Colonic mucosa (tissue), 4 donors: ENCODE measurements around the gene ZCCHC7. TPM values are rescaled to one million over a fixed set of nuclear protein-coding genes. Genes with fewer than 3 reads are reported as not detected.

Experiments used
- DNase-seq: peaks from one replicate; pipeline ENCODE4 v3.0.0-alpha.2; 2020
- H3K27ac ChIP-seq: fragments of 200-600 bp; one replicate; pipeline ENCODE4 v1.8.0; 2021
- H3K27me3 ChIP-seq: fragments of 200-600 bp; one replicate; pipeline ENCODE4 v1.8.0; 2021
- H3K36me3 ChIP-seq: fragments of 200-600 bp; one replicate; pipeline ENCODE4 v1.8.0; 2021
- H3K4me1 ChIP-seq: fragments of 200-600 bp; one replicate; pipeline ENCODE4 v1.8.0; 2021; ENCODE audit warnings: mild to moderate bottlenecking
- H3K4me3 ChIP-seq: fragments of 200-600 bp; one replicate; pipeline ENCODE4 v1.8.0; 2021
- H3K9ac ChIP-seq, 2 donors: one replicate each; pipeline ENCODE4 v1.7.0; 2013; ENCODE audit warnings: control low read depth in 2 of 2, low read depth in 2 of 2, low read length in 2 of 2
- H3K9me3 ChIP-seq: fragments of 200-600 bp; one replicate; pipeline ENCODE4 v1.8.0; 2021
- CTCF ChIP-seq: fragments of 200-600 bp; IDR thresholded peaks from one replicate; pipeline ENCODE4 v1.8.0; 2022; ENCODE audit warnings: antibody characterized with exemption, mild to moderate bottlenecking
- intact Hi-C: fragments of 100-400 bp; cut with DNase I; formaldehyde crosslinking; loops from one replicate; pipeline ENCODE4 v1.14.1; 2022
- total RNA-seq, 2 donors: library from RNA; stranded (reverse); fragmentation: NEBNext Ultra II Directional in 1 of 2; extraction: Animal tissue kit (Norgen Biotek cat#: 25700) in 1 of 2; gene quantifications; one replicate each; pipeline ENCODE4 v1.2.1, GENCODE V29; 2021
- donor health status: healthy.
- donor health status: DM: no; HTN: no; CAD: no.
- donor health status: DM: no; HTN: no; CAD: no.

Gene ZCCHC7
- total RNA-seq, 2 donors from 2014 or later = 14.6 to 15.9 TPM

GRCh38 chr9:37329576-37329975, 209.2 kb downstream of the ZCCHC7 start:
- Histone ChIP-seq H3K4me3 (no peak overlapping the region), H3K4me1 (peaks cover 4% of the 10 kb centered on the region), H3K9me3 (no peaks in the 10 kb centered on the region), H3K9ac (no peak overlapping the region), H3K27me3 (no peaks in the 10 kb centered on the region), H3K36me3 (no peaks in the 10 kb centered on the region), H3K27ac (no peak overlapping the region)
- DNase-seq = no peak
- TF ChIP-seq CTCF = no peak
- intact Hi-C loops = no loop called here

GRCh38 chr9:37331871-37332270, 211.5 kb downstream of the ZCCHC7 start:
- Histone ChIP-seq H3K9me3 (no peaks in the 10 kb centered on the region), H3K27me3 (no peaks in the 10 kb centered on the region), H3K36me3 (no peaks in the 10 kb centered on the region), H3K4me1 (no peaks in the 10 kb centered on the region), H3K4me3 (no peak overlapping the region), H3K27ac (no peak overlapping the region), H3K9ac (no peak overlapping the region)
- no peak for TF ChIP-seq CTCF
- intact Hi-C loops = no loop called here
- DNase-seq = no peak

- Histone ChIP-seq H3K4me1 (no peaks in the 10 kb centered on the region), H3K4me3 (no peak overlapping the region), H3K27ac (no peak overlapping the region), H3K27me3 (no peaks in the 10 kb centered on the region), H3K9me3 (no peaks in the 10 kb centered on the region), H3K9ac (no peak overlapping the region), H3K36me3 (no peaks in the 10 kb centered on the region)
- intact Hi-C loops = no loop called here
- no peak for DNase-seq
- TF ChIP-seq CTCF = no peak
Measured at GRCh38 chr9:37332578-37332977, 212.2 kb downstream of the ZCCHC7 start.

GRCh38 chr9:37333288-37333687, 212.9 kb downstream of the ZCCHC7 start:
- no peaks in the 10 kb centered on the region for H3K9me3 ChIP-seq
- H3K4me1 ChIP-seq = no peaks in the 10 kb centered on the region
- intact Hi-C loops = no loop called here

GRCh38 chr9:37335238-37335637, 214.9 kb downstream of the ZCCHC7 start:
- no peak for DNase-seq
- H3K4me3 ChIP-seq = no peak overlapping the region
- no peaks in the 10 kb centered on the region for H3K9me3 ChIP-seq
- H3K27me3 ChIP-seq = no peaks in the 10 kb centered on the region
- no peak overlapping the region for H3K9ac ChIP-seq
- intact Hi-C loops = no loop called here
- no peak overlapping the region for H3K27ac ChIP-seq
- no peaks in the 10 kb centered on the region for H3K4me1 ChIP-seq
- H3K36me3 ChIP-seq = no peaks in the 10 kb centered on the region
- TF ChIP-seq CTCF = no peak

More at GRCh38 chr9:37333288-37333687, 212.9 kb downstream of the ZCCHC7 start:
- H3K27me3 ChIP-seq = no peaks in the 10 kb centered on the region
- DNase-seq = no peak
- H3K4me3 ChIP-seq = no peak overlapping the region
- H3K36me3 ChIP-seq = no peaks in the 10 kb centered on the region
- H3K9ac ChIP-seq = no peak overlapping the region
- TF ChIP-seq CTCF = no peak
- no peak overlapping the region for H3K27ac ChIP-seq

GRCh38 chr9:37336150-37336549, 215.8 kb downstream of the ZCCHC7 start:
- Histone ChIP-seq H3K4me3 (no peak overlapping the region), H3K27ac (no peak overlapping the region), H3K27me3 (no peaks in the 10 kb centered on the region), H3K9me3 (no peaks in the 10 kb centered on the region), H3K36me3 (no peaks in the 10 kb centered on the region), H3K4me1 (no peaks in the 10 kb centered on the region), H3K9ac (no peak overlapping the region)
- no peak for TF ChIP-seq CTCF
- intact Hi-C loops = no loop called here
- DNase-seq = no peak
